ENCODE measurements around the gene XAB2.

The XAB2 gene

GRCh38 chr19:7575434-7576040 is 53.8 kb downstream of the XAB2 start:
- DNase-seq = no peak

- DNase-seq = no peak
These were observed 58.6 kb downstream of the XAB2 start for GRCh38 chr19:7570761-7571160.
